Activated CD4-positive, alpha-beta T cell treated with anti-CD3 and anti-CD28 coated beads, Interleukin-10, Interleukin-2, amounts not matched to agents 100 ng/mL and 50 ng/mL, durations not matched to agents 16 hours and 8 hours (primary cell): ENCODE results near the gene LHPP.
"Not testable (repeated sequence)": the region's sequence is repeated elsewhere in the genome, so short reads cannot be mapped to it uniquely, and the experiment has no call there.

Experiments used
- DNase-seq: peaks from one replicate; pipeline ENCODE4 v3.0.0-alpha.2; 2020

LHPP gene

GRCh38 chr10:124539935-124540641, 78.5 kb downstream of the LHPP start:
- peak; percentile 61 for DNase-seq

- no peak for DNase-seq
These were observed 79.7 kb downstream of the LHPP start for GRCh38 chr10:124541076-124541903.

- no peak for DNase-seq
These were observed 80.7 kb downstream of the LHPP start for GRCh38 chr10:124542336-124542735.

GRCh38 chr10:124543146-124543545, 81.5 kb downstream of the LHPP start:
- no peak for DNase-seq

GRCh38 chr10:124543971-124544370, 82.3 kb downstream of the LHPP start:
- no peak for DNase-seq

- no peak for DNase-seq
These were observed 83.1 kb downstream of the LHPP start for GRCh38 chr10:124544711-124545110.

GRCh38 chr10:124545351-124546054, 83.9 kb downstream of the LHPP start:
- no peak for DNase-seq

- DNase-seq: no peak
These were observed 84.4 kb downstream of the LHPP start for GRCh38 chr10:124546055-124546369.

- DNase-seq: no peak
These were observed 85.5 kb downstream of the LHPP start for GRCh38 chr10:124546957-124547646.

GRCh38 chr10:124547647-124548168, 86.1 kb downstream of the LHPP start:
- DNase-seq: no peak

- DNase-seq: not testable (repeated sequence)
These were observed 87.5 kb downstream of the LHPP start for GRCh38 chr10:124549171-124549570.

- no peak for DNase-seq
These were observed 88.8 kb downstream of the LHPP start for GRCh38 chr10:124550293-124551034.

- no peak for DNase-seq
These were observed 89.5 kb downstream of the LHPP start for GRCh38 chr10:124551097-124551496.

- no peak for DNase-seq
These were observed 90.1 kb downstream of the LHPP start for GRCh38 chr10:124551755-124552154.

GRCh38 chr10:124552691-124553276, 91.2 kb downstream of the LHPP start:
- DNase-seq: no peak

GRCh38 chr10:124554085-124554858, 92.6 kb downstream of the LHPP start:
- no peak for DNase-seq

- DNase-seq: no peak
These were observed 95.5 kb downstream of the LHPP start for GRCh38 chr10:124557167-124557566.

GRCh38 chr10:124557648-124558338, 96.2 kb downstream of the LHPP start:
- DNase-seq: no peak

- no peak for DNase-seq
These were observed 97.0 kb downstream of the LHPP start for GRCh38 chr10:124558339-124559321.
